ENCODE measurements around the gene KRT23. TPM values are rescaled to one million over a fixed set of nuclear protein-coding genes. Genes with fewer than 3 reads are reported as not detected.

KRT23 gene
- total and polyA plus RNA-seq, 3 experiments from 2014 or later = not detected

Other genes starting within 250 kb of the KRT23 start
Only the 30 nearest of the 33 such genes appear.
- gene KRT25, start 182.3 kb downstream of the KRT23 start, total RNA-seq = not detected
- not detected for gene KRT25, start 182.3 kb downstream of the KRT23 start, polyA plus RNA-seq
- not detected for gene KRT26, start 165.4 kb downstream of the KRT23 start, total RNA-seq
- gene KRT26, start 165.4 kb downstream of the KRT23 start, polyA plus RNA-seq = not detected
- gene KRT27, start 155.1 kb downstream of the KRT23 start, total RNA-seq = not detected
- gene KRT27, start 155.1 kb downstream of the KRT23 start, polyA plus RNA-seq = not detected
- gene KRT28, start 137.7 kb downstream of the KRT23 start, total RNA-seq = not detected
- not detected for gene KRT28, start 137.7 kb downstream of the KRT23 start, polyA plus RNA-seq
- 10 to 100 TPM; 57.5 to 61.9 TPM for gene KRT10, start 115.0 kb downstream of the KRT23 start, total RNA-seq
- gene KRT10, start 115.0 kb downstream of the KRT23 start, polyA plus RNA-seq = 218 TPM
- gene KRT12, start 70.4 kb downstream of the KRT23 start, total RNA-seq = not detected
- not detected for gene KRT12, start 70.4 kb downstream of the KRT23 start, polyA plus RNA-seq
- gene KRT20, start 52.4 kb downstream of the KRT23 start, total RNA-seq = not detected
- gene KRT20, start 52.4 kb downstream of the KRT23 start, polyA plus RNA-seq = not detected
- gene KRT39, start 29.3 kb upstream of the KRT23 start, total RNA-seq = not detected
- gene KRT39, start 29.3 kb upstream of the KRT23 start, polyA plus RNA-seq = not detected
- not detected for gene KRT40, start 46.7 kb upstream of the KRT23 start, total RNA-seq
- gene KRT40, start 46.7 kb upstream of the KRT23 start, polyA plus RNA-seq = not detected
- gene KRTAP3-3, start 56.5 kb upstream of the KRT23 start, total RNA-seq = not detected
- gene KRTAP3-3, start 56.5 kb upstream of the KRT23 start, polyA plus RNA-seq = not detected
- not detected for gene KRTAP3-2, start 62.3 kb upstream of the KRT23 start, total RNA-seq
- not detected for gene KRTAP3-2, start 62.3 kb upstream of the KRT23 start, polyA plus RNA-seq
- gene KRTAP3-1, start 71.5 kb upstream of the KRT23 start, total RNA-seq = not detected
- gene KRTAP3-1, start 71.5 kb upstream of the KRT23 start, polyA plus RNA-seq = not detected
- not detected for gene KRTAP1-5, start 89.6 kb upstream of the KRT23 start, total RNA-seq
- gene KRTAP1-5, start 89.6 kb upstream of the KRT23 start, polyA plus RNA-seq = not detected
- gene KRTAP1-4, start 92.5 kb upstream of the KRT23 start, total RNA-seq = not detected
- not detected for gene KRTAP1-4, start 92.5 kb upstream of the KRT23 start, polyA plus RNA-seq
- gene KRTAP1-3, start 97.2 kb upstream of the KRT23 start, total RNA-seq = not detected
- gene KRTAP1-3, start 97.2 kb upstream of the KRT23 start, polyA plus RNA-seq = not detected
- gene KRTAP1-1, start 103.8 kb upstream of the KRT23 start, total RNA-seq = not detected
- gene KRTAP1-1, start 103.8 kb upstream of the KRT23 start, polyA plus RNA-seq = not detected
- gene KRTAP2-1, start 109.7 kb upstream of the KRT23 start, total RNA-seq = not detected
- not detected for gene KRTAP2-1, start 109.7 kb upstream of the KRT23 start, polyA plus RNA-seq
- gene KRTAP2-2, start 117.6 kb upstream of the KRT23 start, total RNA-seq = not detected
- not detected for gene KRTAP2-2, start 117.6 kb upstream of the KRT23 start, polyA plus RNA-seq
- gene KRTAP2-3, start 122.5 kb upstream of the KRT23 start, total RNA-seq = not detected
- gene KRTAP2-3, start 122.5 kb upstream of the KRT23 start, polyA plus RNA-seq = not detected
- not detected for gene KRTAP2-4, start 128.2 kb upstream of the KRT23 start, total RNA-seq
- not detected for gene KRTAP2-4, start 128.2 kb upstream of the KRT23 start, polyA plus RNA-seq
- gene KRTAP4-7, start 146.5 kb upstream of the KRT23 start, total RNA-seq = not detected
- gene KRTAP4-7, start 146.5 kb upstream of the KRT23 start, polyA plus RNA-seq = not detected
- gene KRTAP4-8, start 160.5 kb upstream of the KRT23 start, total RNA-seq = not detected
- not detected for gene KRTAP4-8, start 160.5 kb upstream of the KRT23 start, polyA plus RNA-seq
- gene KRTAP4-16, start 164.6 kb upstream of the KRT23 start, total RNA-seq = not detected
- not detected for gene KRTAP4-16, start 164.6 kb upstream of the KRT23 start, polyA plus RNA-seq
- gene KRTAP4-9, start 167.7 kb upstream of the KRT23 start, total RNA-seq = not detected
- gene KRTAP4-9, start 167.7 kb upstream of the KRT23 start, polyA plus RNA-seq = not detected
- not detected for gene KRTAP4-11, start 180.7 kb upstream of the KRT23 start, total RNA-seq
- gene KRTAP4-11, start 180.7 kb upstream of the KRT23 start, polyA plus RNA-seq = not detected
- gene KRTAP4-12, start 186.5 kb upstream of the KRT23 start, total RNA-seq = not detected
- not detected for gene KRTAP4-12, start 186.5 kb upstream of the KRT23 start, polyA plus RNA-seq
- not detected for gene KRTAP4-6, start 202.9 kb upstream of the KRT23 start, total RNA-seq
- 0.35 TPM for gene KRTAP4-6, start 202.9 kb upstream of the KRT23 start, polyA plus RNA-seq
- not detected for gene KRTAP4-5, start 212.2 kb upstream of the KRT23 start, total RNA-seq
- gene KRTAP4-5, start 212.2 kb upstream of the KRT23 start, polyA plus RNA-seq = not detected
- gene KRTAP4-4, start 223.1 kb upstream of the KRT23 start, total RNA-seq = not detected
- gene KRTAP4-4, start 223.1 kb upstream of the KRT23 start, polyA plus RNA-seq = not detected
- gene KRTAP4-3, start 230.6 kb upstream of the KRT23 start, total RNA-seq = not detected
- gene KRTAP4-3, start 230.6 kb upstream of the KRT23 start, polyA plus RNA-seq = not detected

Measured in CD8-positive, alpha-beta memory T cell (primary cell).